GM12878 (cell line): Measurements from ENCODE around the gene IRS1. TPM values are rescaled to one million over a fixed set of nuclear protein-coding genes. Genes with fewer than 3 reads are reported as not detected.

ENCODE experiments used
- polyA plus RNA-seq, 11 experiments: library from polyadenylated mRNA; depleted of rRNA in 4 of 11; unstranded in 6 of 11; stranded (reverse) in 5 of 11; fragments of >200 nt; fragmentation: Nextera tagmentation in 4 of 11; fragmentation: Illumina TruSeq in 1 of 11; extraction: Ambion mirVana in 4 of 11; extraction: Trizol in 1 of 11; gene quantifications; 1 replicate in 1 of 11; 2 replicates in 10 of 11; pipeline versions ENCODE4 v1.2.1 to v1.2.3, GENCODE V29; 2011 to 2016; ENCODE audit warnings: inconsistent platforms in 2 of 11, missing spikeins in 2 of 11, low read depth in 1 of 11
- total RNA-seq, 4 experiments: library from RNA; depleted of rRNA in 3 of 4; stranded (reverse); fragments of >200 nt in 3 of 4; fragmentation: Illumina TruSeq in 1 of 4; extraction: Trizol in 1 of 4; gene quantifications; 2 replicates each; pipeline versions ENCODE4 v1.2.1 to v1.2.3, GENCODE V29; 2013 to 2021

The IRS1 gene
- total and polyA plus RNA-seq, 10 of the 15 experiments (the other 5 are each of a cell fraction or from before 2014, with no cell fraction given) = 0.03 to 1.7 (median 0.34) TPM

Other genes starting within 250 kb of the IRS1 start
- gene RHBDD1, start 36.2 kb upstream of the IRS1 start, total RNA-seq (2014; rRNA removed) = 7.5 and 11.3 TPM in 2 replicates
- 14.3 and 17.1 TPM in 2 replicates for gene RHBDD1, start 36.2 kb upstream of the IRS1 start, total RNA-seq (2014; rRNA removed; fragmentation: Illumina TruSeq; extraction: Trizol)
- 25.7 and 29.0 TPM in 2 replicates for gene RHBDD1, start 36.2 kb upstream of the IRS1 start, total RNA-seq (2021)
- 35.6 and 36.4 TPM in 2 replicates for gene RHBDD1, start 36.2 kb upstream of the IRS1 start, polyA plus RNA-seq (2011; rRNA removed)
- gene RHBDD1, start 36.2 kb upstream of the IRS1 start, polyA plus RNA-seq (2014; fragmentation: Illumina TruSeq; extraction: Trizol) = 15.0 and 23.8 TPM in 2 replicates
- 1 to 10 TPM; 7.1 to 7.3 TPM for gene RHBDD1, start 36.2 kb upstream of the IRS1 start, polyA plus RNA-seq (2014; fragmentation: Nextera tagmentation; extraction: Ambion mirVana)
- gene RHBDD1, start 36.2 kb upstream of the IRS1 start, polyA plus RNA-seq (2014; rRNA removed) = 10.1 and 12.9 TPM in 2 replicates
- gene RHBDD1, start 36.2 kb upstream of the IRS1 start, polyA plus RNA-seq (2016; fragmentation: Nextera tagmentation; extraction: Ambion mirVana) = 10 to 100 TPM; 23.4 to 27.4 TPM